IPS-18a (cell line): ENCODE measurements around the gene APBA3.

Source experiments
- H3K27ac ChIP-seq: one replicate; pipeline ENCODE4 v1.5.1; 2013; ENCODE audit warnings: low read length
- H3K27me3 ChIP-seq: one replicate; pipeline ENCODE4 v1.6.1; 2013; ENCODE audit warnings: mild to moderate bottlenecking, low read length; ENCODE audit not compliant: control insufficient read depth, insufficient read depth
- H3K36me3 ChIP-seq: one replicate; pipeline ENCODE4 v1.6.1; 2013; ENCODE audit warnings: low read depth, low read length; ENCODE audit not compliant: control insufficient read depth
- H3K4me1 ChIP-seq: one replicate; pipeline ENCODE4 v1.6.1; 2013; ENCODE audit warnings: low read depth, low read length; ENCODE audit not compliant: control insufficient read depth
- H3K4me3 ChIP-seq: one replicate; pipeline ENCODE4 v1.5.1; 2013; ENCODE audit warnings: low read length
- H3K9ac ChIP-seq: one replicate; pipeline ENCODE4 v1.6.1; 2013; ENCODE audit warnings: mild to moderate bottlenecking, low read length, moderate library complexity
- H3K9me3 ChIP-seq: one replicate; pipeline ENCODE4 v1.6.1; 2013; ENCODE audit warnings: low read depth, low read length; ENCODE audit not compliant: control insufficient read depth

The APBA3 gene

DNA sequence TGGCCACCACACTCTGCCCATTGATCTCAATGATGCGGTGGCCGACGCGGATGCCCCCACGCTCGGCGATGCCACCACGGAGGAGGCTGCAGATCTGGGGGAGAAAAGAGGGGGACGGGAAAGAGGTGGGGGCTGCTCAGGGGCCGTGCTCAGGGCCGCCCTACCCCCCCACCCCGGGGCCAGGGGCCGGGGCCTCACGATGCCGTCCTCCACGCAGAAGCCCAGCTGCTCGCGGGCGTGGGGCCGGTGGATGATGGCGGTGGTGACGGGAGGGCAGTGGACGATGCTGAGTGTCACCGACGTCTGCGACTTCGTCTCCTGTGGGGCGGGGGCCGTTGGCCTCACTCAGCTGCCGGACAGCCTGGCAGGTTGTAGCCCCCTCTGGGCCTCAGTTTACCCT is 10.3 kb downstream of the APBA3 start:
- Histone ChIP-seq H3K27me3 (no peaks in the 10 kb centered on the region), H3K9ac (no peak overlapping the region), H3K4me3 (no peak overlapping the region), H3K27ac (no peak overlapping the region), H3K36me3 (no peaks in the 10 kb centered on the region), H3K4me1 (no peaks in the 10 kb centered on the region), H3K9me3 (no peaks in the 10 kb centered on the region)

DNA sequence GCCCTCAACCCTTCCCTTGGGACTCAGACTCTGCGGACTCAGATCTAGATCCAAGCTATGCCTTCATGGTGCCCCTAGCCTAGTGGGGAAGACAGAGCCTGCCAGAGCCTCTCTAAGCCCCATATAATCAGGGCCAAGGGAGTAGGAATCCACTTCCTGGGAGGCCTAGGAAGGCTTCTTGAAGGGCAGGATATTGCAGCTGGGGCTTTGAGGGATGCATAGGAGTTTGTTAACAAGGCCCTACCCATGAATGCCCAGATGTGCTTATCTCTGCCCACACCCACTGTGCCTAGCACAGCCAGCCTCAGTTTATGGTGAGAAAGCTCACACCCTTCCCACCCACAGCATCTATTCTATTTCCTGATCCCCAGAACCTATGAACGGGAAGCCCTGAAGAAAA is 11.3 kb downstream of the APBA3 start:
- Histone ChIP-seq H3K27ac (no peak overlapping the region), H3K9ac (no peak overlapping the region), H3K36me3 (no peaks in the 10 kb centered on the region), H3K4me1 (no peaks in the 10 kb centered on the region), H3K4me3 (no peak overlapping the region), H3K9me3 (no peaks in the 10 kb centered on the region), H3K27me3 (no peaks in the 10 kb centered on the region)

DNA sequence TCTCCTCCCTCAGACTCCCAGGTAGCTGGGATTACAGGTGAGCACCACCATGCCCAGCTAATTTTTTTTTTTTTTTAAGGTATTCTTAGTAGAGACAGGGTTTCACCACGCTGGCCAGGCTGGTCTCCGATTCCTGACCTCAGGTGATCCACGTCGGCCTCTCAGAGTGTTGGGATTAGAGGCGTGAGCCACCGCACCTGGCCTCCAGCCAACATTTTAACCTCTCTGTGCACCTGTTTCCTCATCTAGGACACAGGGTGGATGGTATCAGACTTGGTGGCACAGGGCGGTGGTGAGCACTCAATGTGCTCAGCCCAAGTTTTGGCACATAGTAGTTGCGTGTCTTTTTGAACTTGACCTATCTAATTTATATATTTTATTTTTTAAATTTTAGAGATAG is 12.5 kb downstream of the APBA3 start:
- Histone ChIP-seq H3K36me3 (no peaks in the 10 kb centered on the region), H3K27me3 (no peaks in the 10 kb centered on the region), H3K4me1 (no peaks in the 10 kb centered on the region)

DNA sequence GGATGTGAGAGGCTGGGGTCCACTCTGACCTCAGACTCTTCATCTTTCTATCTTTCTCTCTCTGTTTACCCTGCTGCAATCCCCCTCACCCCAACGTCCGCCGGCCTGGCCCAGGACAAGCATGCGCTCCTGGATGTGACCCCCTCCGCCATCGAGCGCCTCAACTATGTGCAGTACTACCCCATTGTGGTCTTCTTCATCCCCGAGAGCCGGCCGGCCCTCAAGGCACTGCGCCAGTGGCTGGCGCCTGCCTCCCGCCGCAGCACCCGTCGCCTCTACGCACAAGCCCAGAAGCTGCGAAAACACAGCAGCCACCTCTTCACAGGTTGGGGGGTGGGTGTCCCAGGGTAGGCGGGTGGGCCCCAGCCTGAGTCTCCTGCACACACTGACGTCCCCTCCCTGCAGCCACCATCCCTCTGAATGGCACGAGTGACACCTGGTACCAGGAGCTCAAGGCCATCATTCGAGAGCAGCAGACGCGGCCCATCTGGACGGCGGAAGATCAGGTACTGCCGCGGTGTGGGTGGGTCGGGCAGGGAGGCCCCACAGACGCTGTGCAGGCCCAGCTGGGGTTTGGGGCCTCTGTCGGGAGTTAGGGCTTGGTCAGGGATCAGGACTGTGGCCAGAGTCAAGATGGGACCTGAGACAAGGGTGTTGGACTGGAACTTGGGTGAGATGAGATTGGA is 15.0 kb downstream of the APBA3 start:
- H3K27ac ChIP-seq = no peak overlapping the region
- no peak overlapping the region for H3K9ac ChIP-seq
- no peaks in the 10 kb centered on the region for H3K9me3 ChIP-seq
- no peaks in the 10 kb centered on the region for H3K36me3 ChIP-seq
- H3K27me3 ChIP-seq = no peaks in the 10 kb centered on the region
- H3K4me3 ChIP-seq = no peak overlapping the region
- H3K4me1 ChIP-seq = no peaks in the 10 kb centered on the region

More for the DNA sequence above, 12.5 kb downstream of the APBA3 start:
- H3K27ac ChIP-seq = no peak overlapping the region
- no peak overlapping the region for H3K4me3 ChIP-seq
- no peak overlapping the region for H3K9ac ChIP-seq
- H3K9me3 ChIP-seq = no peaks in the 10 kb centered on the region

DNA sequence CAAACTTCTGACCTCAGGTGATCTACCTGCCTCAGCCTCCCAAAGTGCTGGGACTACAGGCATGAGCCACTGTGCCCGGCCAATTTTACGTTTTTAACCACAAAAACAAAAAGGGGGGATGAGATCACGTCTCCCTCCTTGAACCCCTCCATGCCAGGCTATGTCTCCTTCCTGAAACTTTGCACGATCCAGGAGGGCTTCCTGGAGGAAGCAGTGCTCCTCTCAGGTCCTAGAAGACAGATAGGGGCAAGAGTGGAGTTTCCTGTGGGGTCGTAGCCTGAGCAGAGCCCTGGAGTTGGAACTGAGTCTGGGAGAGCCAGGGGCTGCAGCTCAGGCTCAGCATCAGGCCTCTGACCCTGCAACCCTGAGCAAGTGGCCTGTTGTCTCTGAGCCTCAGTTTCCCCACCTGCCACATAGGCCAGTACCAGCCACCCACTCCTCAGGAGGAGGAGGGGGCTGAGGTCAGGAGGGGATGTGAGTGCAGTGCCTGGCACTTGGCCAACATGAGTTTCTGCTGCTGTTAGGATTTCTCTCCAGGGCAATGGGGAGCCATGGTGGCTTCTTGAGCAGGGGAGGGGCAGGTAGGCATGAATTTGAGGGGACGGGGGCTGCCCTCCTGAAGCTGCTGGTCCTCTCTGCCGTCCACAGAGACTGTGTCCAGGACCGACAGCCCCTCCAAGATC is 16.0 kb downstream of the APBA3 start:
- H3K9me3 ChIP-seq = no peaks in the 10 kb centered on the region
- H3K36me3 ChIP-seq = no peaks in the 10 kb centered on the region
- H3K27me3 ChIP-seq = no peaks in the 10 kb centered on the region
- H3K9ac ChIP-seq = no peak overlapping the region
- no peak overlapping the region for H3K4me3 ChIP-seq
- H3K4me1 ChIP-seq = no peaks in the 10 kb centered on the region
- H3K27ac ChIP-seq = no peak overlapping the region

DNA sequence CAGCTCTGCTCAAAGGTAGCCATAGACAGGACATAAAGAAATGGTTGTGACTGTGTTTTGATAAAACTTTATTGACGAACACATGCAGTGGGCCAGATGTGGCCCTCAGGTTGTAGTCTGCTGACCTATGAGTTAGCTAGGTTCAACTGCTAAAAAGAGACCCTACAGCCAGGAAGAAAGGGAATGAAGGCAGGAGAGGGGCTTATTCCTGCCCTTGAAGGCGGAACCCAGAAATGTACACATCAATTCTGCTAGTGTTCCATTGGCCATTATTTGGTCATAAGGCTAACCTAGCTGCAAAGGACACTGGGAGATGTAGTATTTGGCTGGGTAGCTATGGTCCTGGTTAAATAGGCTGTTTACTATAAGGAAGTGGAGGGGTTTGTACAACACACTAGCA is 18.0 kb downstream of the APBA3 start:
- Histone ChIP-seq H3K27ac (no peak overlapping the region), H3K27me3 (no peaks in the 10 kb centered on the region), H3K36me3 (no peaks in the 10 kb centered on the region), H3K9ac (no peak overlapping the region), H3K4me1 (no peaks in the 10 kb centered on the region), H3K9me3 (no peaks in the 10 kb centered on the region), H3K4me3 (no peak overlapping the region)

DNA sequence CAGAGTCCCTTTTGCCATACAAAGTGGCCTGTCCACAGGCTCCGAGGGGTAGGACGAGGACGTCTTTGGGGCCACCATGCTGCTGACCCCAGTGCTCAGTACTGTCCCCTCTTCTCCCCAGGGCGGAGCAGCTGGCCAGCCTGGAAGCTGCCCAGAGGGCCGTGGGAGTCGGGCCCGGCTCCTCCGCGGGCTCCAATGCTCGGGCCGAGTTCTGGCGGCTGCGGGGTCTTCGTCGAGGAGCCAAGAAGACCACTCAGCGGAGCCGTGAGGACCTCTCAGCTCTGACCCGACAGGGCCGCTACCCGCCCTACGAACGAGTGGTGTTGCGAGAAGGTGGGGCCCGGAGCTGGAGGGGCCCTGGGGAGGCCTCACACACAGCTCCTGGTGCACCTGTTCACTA is 21.1 kb downstream of the APBA3 start:
- H3K27ac ChIP-seq = no peak overlapping the region
- H3K36me3 ChIP-seq = no peaks in the 10 kb centered on the region
- H3K9me3 ChIP-seq = no peaks in the 10 kb centered on the region
- no peak overlapping the region for H3K4me3 ChIP-seq
- H3K9ac ChIP-seq = no peak overlapping the region
- H3K4me1 ChIP-seq = no peaks in the 10 kb centered on the region
- no peaks in the 10 kb centered on the region for H3K27me3 ChIP-seq

DNA sequence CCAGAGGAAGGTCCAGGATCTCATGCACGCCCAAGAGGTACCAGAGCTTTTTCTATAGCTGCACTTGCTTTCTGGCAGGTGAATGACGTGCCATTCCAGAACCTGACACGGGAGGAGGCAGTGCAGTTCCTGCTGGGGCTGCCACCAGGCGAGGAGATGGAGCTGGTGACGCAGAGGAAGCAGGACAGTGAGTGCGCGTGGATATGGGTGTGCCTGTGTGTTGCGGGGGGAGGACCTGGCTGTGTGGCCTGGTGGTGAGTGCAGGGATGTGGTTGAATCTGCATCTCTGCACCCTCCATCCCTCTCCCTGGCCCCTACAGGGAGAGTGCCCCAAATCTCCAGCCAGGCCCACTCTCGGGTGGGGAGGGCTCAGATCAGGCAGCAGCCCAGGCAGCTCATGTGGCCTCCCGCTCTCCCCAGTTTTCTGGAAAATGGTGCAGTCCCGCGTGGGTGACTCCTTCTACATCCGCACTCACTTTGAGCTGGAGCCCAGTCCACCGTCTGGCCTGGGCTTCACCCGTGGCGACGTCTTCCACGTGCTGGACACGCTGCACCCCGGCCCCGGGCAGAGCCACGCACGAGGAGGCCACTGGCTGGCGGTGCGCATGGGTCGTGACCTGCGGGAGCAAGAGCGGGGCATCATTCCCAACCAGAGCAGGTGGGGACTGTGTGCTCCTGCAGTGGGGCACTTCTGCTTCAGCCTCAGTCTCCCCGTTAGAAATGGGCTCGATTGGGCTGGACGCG is 22.8 kb downstream of the APBA3 start:
- no peaks in the 10 kb centered on the region for H3K36me3 ChIP-seq
- H3K4me3 ChIP-seq = no peak overlapping the region
- no peak overlapping the region for H3K27ac ChIP-seq
- H3K9ac ChIP-seq = no peak overlapping the region
- no peaks in the 10 kb centered on the region for H3K4me1 ChIP-seq
- H3K9me3 ChIP-seq = no peaks in the 10 kb centered on the region
- no peaks in the 10 kb centered on the region for H3K27me3 ChIP-seq

DNA sequence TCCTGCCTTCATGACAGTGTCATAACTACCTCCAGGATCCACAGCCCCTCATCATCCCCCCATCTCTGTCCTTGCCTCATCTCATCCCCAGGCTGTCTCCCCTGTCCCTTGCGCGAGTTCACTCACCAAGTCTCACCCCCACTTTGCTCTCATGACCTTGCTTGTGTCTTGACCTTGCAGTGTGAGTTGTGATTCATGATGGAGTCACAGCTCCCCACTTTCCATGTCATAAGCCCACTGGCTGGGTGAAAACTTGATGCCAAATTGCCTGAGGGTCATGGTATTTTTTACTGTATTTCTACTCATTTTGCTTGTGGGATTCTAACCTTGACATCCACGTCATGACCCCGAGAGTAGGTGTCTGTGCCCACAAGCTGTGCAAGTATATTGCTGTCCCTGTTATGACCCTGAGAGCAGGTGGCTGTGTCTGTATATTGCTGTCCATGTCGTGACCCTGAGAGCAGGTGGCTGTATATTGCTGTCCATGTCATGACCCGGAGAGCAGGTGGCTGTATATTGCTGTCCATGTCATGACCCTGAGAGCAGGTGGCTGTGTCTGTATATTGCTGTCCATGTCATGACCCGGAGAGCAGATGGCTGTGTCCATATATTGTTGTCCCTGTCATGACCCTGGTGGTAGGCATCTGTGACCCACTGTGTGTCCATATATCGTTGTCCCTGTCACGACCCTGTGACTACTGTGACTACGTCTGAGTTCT is 23.8 kb downstream of the APBA3 start:
- no peaks in the 10 kb centered on the region for H3K36me3 ChIP-seq
- H3K27ac ChIP-seq = no peak overlapping the region
- H3K4me1 ChIP-seq = no peaks in the 10 kb centered on the region
- no peak overlapping the region for H3K9ac ChIP-seq
- H3K4me3 ChIP-seq = no peak overlapping the region
- H3K9me3 ChIP-seq = no peaks in the 10 kb centered on the region
- H3K27me3 ChIP-seq = no peaks in the 10 kb centered on the region

DNA sequence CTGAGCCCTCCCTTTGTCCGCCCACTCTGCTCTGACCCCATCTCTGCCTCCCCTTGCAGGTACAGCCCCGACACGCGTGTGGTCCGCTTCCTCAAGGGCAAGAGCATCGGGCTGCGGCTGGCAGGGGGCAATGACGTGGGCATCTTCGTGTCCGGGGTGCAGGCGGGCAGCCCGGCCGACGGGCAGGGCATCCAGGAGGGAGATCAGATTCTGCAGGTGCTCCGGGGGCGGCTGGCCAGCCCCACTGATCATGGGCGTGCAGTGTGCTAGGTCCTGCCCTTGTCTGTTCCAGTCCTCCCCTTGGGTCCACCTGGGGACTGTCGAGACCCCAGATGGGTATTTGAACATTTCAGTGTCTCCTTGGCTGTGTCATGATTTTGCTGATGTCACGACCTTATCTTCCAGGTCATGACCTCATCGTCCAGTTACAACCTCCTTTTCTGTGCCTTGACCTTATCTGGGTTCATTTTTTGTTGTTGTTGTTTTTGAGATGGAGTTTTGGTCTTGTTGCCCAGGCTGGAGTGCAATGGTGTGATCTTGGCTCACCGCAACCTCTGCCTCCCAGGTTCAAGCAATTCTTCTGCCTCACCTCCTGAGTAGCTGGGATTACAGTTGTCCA is 25.3 kb downstream of the APBA3 start:
- no peaks in the 10 kb centered on the region for H3K36me3 ChIP-seq
- no peak overlapping the region for H3K27ac ChIP-seq
- no peaks in the 10 kb centered on the region for H3K4me1 ChIP-seq
- no peak overlapping the region for H3K9ac ChIP-seq
- H3K4me3 ChIP-seq = no peak overlapping the region
- no peaks in the 10 kb centered on the region for H3K27me3 ChIP-seq
- H3K9me3 ChIP-seq = no peaks in the 10 kb centered on the region

DNA sequence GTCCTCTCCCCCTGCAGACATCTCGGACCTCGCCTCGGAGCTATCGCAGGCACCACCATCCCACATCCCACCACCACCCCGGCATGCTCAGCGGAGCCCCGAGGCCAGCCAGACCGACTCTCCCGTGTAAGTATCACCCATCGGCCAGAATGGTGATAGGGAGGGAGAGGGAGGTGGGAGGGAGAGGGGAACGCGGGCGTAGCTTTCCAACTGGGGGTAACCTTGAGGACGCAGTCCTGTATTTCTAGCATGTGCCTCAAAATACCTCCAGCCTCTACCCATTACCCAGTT is 27.2 kb downstream of the APBA3 start:
- no peaks in the 10 kb centered on the region for H3K9me3 ChIP-seq
- no peaks in the 10 kb centered on the region for H3K27me3 ChIP-seq
- H3K9ac ChIP-seq = no peak overlapping the region
- no peak overlapping the region for H3K27ac ChIP-seq
- H3K36me3 ChIP-seq = no peaks in the 10 kb centered on the region
- no peak overlapping the region for H3K4me3 ChIP-seq
- H3K4me1 ChIP-seq = no peaks in the 10 kb centered on the region
